Measurements from ENCODE around the gene NDUFC1. TPM values are rescaled to one million over a fixed set of nuclear protein-coding genes. Genes with fewer than 3 reads are reported as not detected.
"Not testable (repeated sequence)": the region's sequence is repeated elsewhere in the genome, so short reads cannot be mapped to it uniquely, and the experiment has no call there.

The NDUFC1 gene
- total RNA-seq, 2 experiments from 2014 or later, result 35.7 to 36.1 TPM

- no peaks in the 10 kb centered on the region for H3K9me3 Mint-ChIP-seq
- H3K36me3 Mint-ChIP-seq (ENCODE audit: low read depth), result no peaks in the 10 kb centered on the region
- H3K27me3 Mint-ChIP-seq, result peaks cover 14% of the 10 kb centered on the region
- peak overlapping the region; percentile 59 for H3K4me3 Mint-ChIP-seq
- peaks cover 32% of the 10 kb centered on the region for H3K4me1 Mint-ChIP-seq
- CTCF ChIA-PET, result interaction anchor here (1.0 to 5.0 kb wide), 5 partner anchors 10 to 236 kb away, joined by 3 to 33 read pairs (median 6); partner anchors contain the start of gene NAA15
- H3K27ac Mint-ChIP-seq, result peak overlapping the region; percentile 60
- peak; percentile 88 for DNase-seq
- POLR2A ChIA-PET, result interaction anchor here (0.6 to 2.4 kb wide), 8 partner anchors 8 to 252 kb away, joined by 3 to 24 read pairs (median 6); partner anchors contain the start of genes ELF2, NAA15, NDUFC1 and NOCT
Measured at GRCh38 chr4:139266583-139267257, 35.6 kb downstream of the NDUFC1 start.

GRCh38 chr4:139266208-139266582 is 36.1 kb downstream of the NDUFC1 start:
- H3K9me3 Mint-ChIP-seq, result no peaks in the 10 kb centered on the region
- ChIA-PET POLR2A (interaction anchor here (0.6 to 2.4 kb wide), 8 partner anchors 9 to 251 kb away, joined by 3 to 24 read pairs (median 6); partner anchors contain the start of genes ELF2, NAA15, NDUFC1 and NOCT), CTCF (interaction anchor here (0.5 to 5.0 kb wide), 6 partner anchors 10 to 235 kb away, joined by 3 to 33 read pairs (median 6); partner anchors contain the start of gene NAA15)
- H3K36me3 Mint-ChIP-seq (ENCODE audit: low read depth), result no peaks in the 10 kb centered on the region
- DNase-seq, result no peak
- peak overlapping the region; percentile 60 for H3K27ac Mint-ChIP-seq
- peaks cover 14% of the 10 kb centered on the region for H3K27me3 Mint-ChIP-seq
- peaks cover 32% of the 10 kb centered on the region for H3K4me1 Mint-ChIP-seq
- H3K4me3 Mint-ChIP-seq, result peak overlapping the region; percentile 59

- ChIA-PET CTCF (interaction anchor here (0.5 to 5.0 kb wide), 5 partner anchors 11 to 35 kb away, joined by 3 to 33 read pairs (median 6); partner anchors contain the start of gene NAA15), POLR2A (interaction anchor here (1.0 to 2.4 kb wide), 5 partner anchors 9 to 251 kb away, joined by 4 to 24 read pairs (median 6); partner anchors contain the start of genes ELF2, NAA15, NDUFC1 and NOCT)
- Mint-ChIP-seq H3K36me3 (ENCODE audit: low read depth) (no peaks in the 10 kb centered on the region), H3K4me1 (peaks cover 32% of the 10 kb centered on the region), H3K27me3 (peaks cover 14% of the 10 kb centered on the region), H3K4me3 (peak overlapping the region; percentile 25), H3K27ac (no peak overlapping the region), H3K9me3 (no peaks in the 10 kb centered on the region)
- no peak for DNase-seq
Measured at GRCh38 chr4:139265654-139266053, 36.6 kb downstream of the NDUFC1 start.

- no peak overlapping the region for H3K4me3 Mint-ChIP-seq
- no peaks in the 10 kb centered on the region for H3K9me3 Mint-ChIP-seq
- POLR2A ChIA-PET, result no interaction called here
- H3K4me1 Mint-ChIP-seq, result no peaks in the 10 kb centered on the region
- DNase-seq, result no peak
- CTCF ChIA-PET, result interaction anchor here (0.5 kb wide), 1 partner anchor 34 kb away, joined by 4 read pairs; no protein-coding TSS in a partner anchor
- peaks cover 7% of the 10 kb centered on the region for H3K27me3 Mint-ChIP-seq
- H3K36me3 Mint-ChIP-seq (ENCODE audit: low read depth), result no peaks in the 10 kb centered on the region
- H3K27ac Mint-ChIP-seq, result no peak overlapping the region
Measured at GRCh38 chr4:139256349-139256748, 45.9 kb downstream of the NDUFC1 start.

GRCh38 chr4:139255581-139255980 is 46.7 kb downstream of the NDUFC1 start:
- H3K27ac Mint-ChIP-seq; DNase-seq; POLR2A ChIA-PET; H3K4me1 Mint-ChIP-seq; CTCF ChIA-PET; H3K36me3 Mint-ChIP-seq (ENCODE audit: low read depth); H3K27me3 Mint-ChIP-seq; H3K9me3 Mint-ChIP-seq; H3K4me3 Mint-ChIP-seq: not testable (repeated sequence)

GRCh38 chr4:139253713-139254112 is 48.6 kb downstream of the NDUFC1 start:
- CTCF ChIA-PET, result interaction anchor here (1.1 kb wide), 1 partner anchor 25 kb away, joined by 5 read pairs; no protein-coding TSS in a partner anchor
- POLR2A ChIA-PET, result interaction anchor here (0.6 kb wide), 1 partner anchor 237 kb away, joined by 3 read pairs; no protein-coding TSS in a partner anchor

GRCh38 chr4:139253046-139253445 is 49.2 kb downstream of the NDUFC1 start:
- H3K27me3 Mint-ChIP-seq, result peaks cover 7% of the 10 kb centered on the region
- DNase-seq, result no peak
- H3K9me3 Mint-ChIP-seq, result no peaks in the 10 kb centered on the region
- H3K4me3 Mint-ChIP-seq, result no peak overlapping the region
- H3K4me1 Mint-ChIP-seq, result no peaks in the 10 kb centered on the region
- H3K27ac Mint-ChIP-seq, result no peak overlapping the region
- POLR2A ChIA-PET, result interaction anchor here (0.6 to 0.7 kb wide), 2 partner anchors 79 to 238 kb away, joined by 3 to 4 read pairs; no protein-coding TSS in a partner anchor
- CTCF ChIA-PET, result no interaction called here
- no peaks in the 10 kb centered on the region for H3K36me3 Mint-ChIP-seq (ENCODE audit: low read depth)

More at GRCh38 chr4:139253713-139254112, 48.6 kb downstream of the NDUFC1 start:
- no peak overlapping the region for H3K4me3 Mint-ChIP-seq
- peaks cover 7% of the 10 kb centered on the region for H3K27me3 Mint-ChIP-seq
- no peaks in the 10 kb centered on the region for H3K4me1 Mint-ChIP-seq
- no peak for DNase-seq
- no peak overlapping the region for H3K27ac Mint-ChIP-seq
- H3K9me3 Mint-ChIP-seq, result no peaks in the 10 kb centered on the region
- H3K36me3 Mint-ChIP-seq (ENCODE audit: low read depth), result no peaks in the 10 kb centered on the region

- CTCF ChIA-PET, result interaction anchor here (0.6 kb wide), 1 partner anchor 42 kb away, joined by 3 read pairs; no protein-coding TSS in a partner anchor
- POLR2A ChIA-PET, result no interaction called here
Measured at GRCh38 chr4:139247700-139248238, 54.5 kb downstream of the NDUFC1 start.

GRCh38 chr4:139247241-139247640 is 55.0 kb downstream of the NDUFC1 start:
- no peaks in the 10 kb centered on the region for H3K4me1 Mint-ChIP-seq
- no peak overlapping the region for H3K4me3 Mint-ChIP-seq
- H3K27me3 Mint-ChIP-seq, result no peaks in the 10 kb centered on the region
- H3K27ac Mint-ChIP-seq, result no peak overlapping the region
- DNase-seq, result no peak
- no peaks in the 10 kb centered on the region for H3K9me3 Mint-ChIP-seq
- ChIA-PET CTCF (interaction anchor here (0.6 kb wide), 1 partner anchor 42 kb away, joined by 3 read pairs; no protein-coding TSS in a partner anchor), POLR2A (no interaction called here)
- H3K36me3 Mint-ChIP-seq (ENCODE audit: low read depth), result no peaks in the 10 kb centered on the region

More at GRCh38 chr4:139247700-139248238, 54.5 kb downstream of the NDUFC1 start:
- DNase-seq, result no peak
- Mint-ChIP-seq H3K4me3 (no peak overlapping the region), H3K9me3 (no peaks in the 10 kb centered on the region), H3K27me3 (no peaks in the 10 kb centered on the region), H3K36me3 (ENCODE audit: low read depth) (no peaks in the 10 kb centered on the region), H3K27ac (no peak overlapping the region), H3K4me1 (no peaks in the 10 kb centered on the region)

GRCh38 chr4:139246166-139246565 is 56.1 kb downstream of the NDUFC1 start:
- no peak for DNase-seq
- Mint-ChIP-seq H3K4me3 (no peak overlapping the region), H3K36me3 (ENCODE audit: low read depth) (no peaks in the 10 kb centered on the region), H3K4me1 (no peaks in the 10 kb centered on the region), H3K27me3 (no peaks in the 10 kb centered on the region), H3K9me3 (no peaks in the 10 kb centered on the region), H3K27ac (no peak overlapping the region)
- CTCF ChIA-PET, result interaction anchor here (0.6 to 0.8 kb wide), 3 partner anchors 14 to 195 kb away, joined by 3 to 5 read pairs (median 4); no protein-coding TSS in a partner anchor
- POLR2A ChIA-PET, result no interaction called here

- H3K27ac Mint-ChIP-seq, result no peak overlapping the region
- no peak overlapping the region for H3K4me3 Mint-ChIP-seq
- ChIA-PET CTCF (interaction anchor here (0.8 kb wide), 1 partner anchor 13 kb away, joined by 3 read pairs; no protein-coding TSS in a partner anchor), POLR2A (no interaction called here)
- no peaks in the 10 kb centered on the region for H3K9me3 Mint-ChIP-seq
- no peaks in the 10 kb centered on the region for H3K36me3 Mint-ChIP-seq (ENCODE audit: low read depth)
- no peaks in the 10 kb centered on the region for H3K27me3 Mint-ChIP-seq
- H3K4me1 Mint-ChIP-seq, result no peaks in the 10 kb centered on the region
- no peak for DNase-seq
Measured at GRCh38 chr4:139245590-139245989, 56.7 kb downstream of the NDUFC1 start.

GRCh38 chr4:139243448-139244365 is 58.6 kb downstream of the NDUFC1 start:
- H3K36me3 Mint-ChIP-seq (ENCODE audit: low read depth), result no peaks in the 10 kb centered on the region
- H3K4me3 Mint-ChIP-seq, result no peak overlapping the region
- H3K4me1 Mint-ChIP-seq, result no peaks in the 10 kb centered on the region
- DNase-seq, result no peak
- no peak overlapping the region for H3K27ac Mint-ChIP-seq
- H3K27me3 Mint-ChIP-seq, result no peaks in the 10 kb centered on the region
- ChIA-PET CTCF (interaction anchor here (0.6 to 1.3 kb wide), 4 partner anchors 52 to 210 kb away, joined by 3 to 4 read pairs (median 4); no protein-coding TSS in a partner anchor), POLR2A (interaction anchor here (1.0 kb wide), 1 partner anchor 23 kb away, joined by 3 read pairs; no protein-coding TSS in a partner anchor)
- peaks cover 2% of the 10 kb centered on the region for H3K9me3 Mint-ChIP-seq
